Heart left ventricle (tissue), 16 donors: ENCODE measurements around the gene SNX24. TPM values are rescaled to one million over a fixed set of nuclear protein-coding genes. Genes with fewer than 3 reads are reported as not detected.
A peak's percentile ranks its signal among the peaks of the same experiment; 100 is the strongest.
"Not testable (repeated sequence)": the region's sequence is repeated elsewhere in the genome, so short reads cannot be mapped to it uniquely, and the experiment has no call there.

Experiments
- ATAC-seq, 4 donors: fragments of 200-7000 bp; cut with Tn5 transposase; one replicate each; pipeline ENCODE4 v1.9.1; 2020 to 2022; ENCODE audit warnings: moderate library complexity in 4 of 4, mild to moderate bottlenecking in 3 of 4, moderate number of reproducible peaks in 1 of 4
- DNase-seq, 5 donors: peaks; one replicate each; pipeline ENCODE4 v3.0.0-alpha.2; 2020
- H3K27ac ChIP-seq, 12 donors: fragments of 200-600 bp; sonication (generic) in 4 of 12; one replicate each; pipeline versions ENCODE4 v1.5.0 to v1.8.0; 2016 to 2022; ENCODE audit warnings: mild to moderate bottlenecking in 2 of 12
- H3K27me3 ChIP-seq, 9 donors: fragments of 200-600 bp; sonication (generic) in 2 of 9; one replicate each; pipeline versions ENCODE4 v1.5.1 to v1.8.0; 2016 to 2022; ENCODE audit warnings: mild to moderate bottlenecking in 3 of 9
- H3K36me3 ChIP-seq, 9 donors: fragments of 200-600 bp; sonication (generic) in 2 of 9; one replicate each; pipeline versions ENCODE4 v1.5.0 to v1.8.0; 2018 to 2022; ENCODE audit warnings: mild to moderate bottlenecking in 2 of 9
- H3K4me1 ChIP-seq, 12 donors: fragments of 200-600 bp; sonication (generic) in 4 of 12; one replicate each; pipeline versions ENCODE4 v1.5.0 to v1.8.0; 2016 to 2022; ENCODE audit warnings: mild to moderate bottlenecking in 3 of 12
- H3K4me3 ChIP-seq, 12 donors: fragments of 200-600 bp; sonication (generic) in 4 of 12; one replicate each; pipeline versions ENCODE4 v1.5.0 to v1.8.0; 2017 to 2022; ENCODE audit warnings: mild to moderate bottlenecking in 9 of 12, moderate library complexity in 4 of 12
- H3K9me3 ChIP-seq, 12 donors: fragments of 200-600 bp; sonication (generic) in 4 of 12; one replicate each; pipeline versions ENCODE4 v1.5.0 to v1.8.0; 2016 to 2022; ENCODE audit warnings: mild to moderate bottlenecking in 1 of 12
- CTCF ChIP-seq, 12 donors: fragments of 200-600 bp; sonication (generic) in 4 of 12; IDR thresholded peaks; one replicate each; pipeline versions ENCODE4 v1.5.0 to v1.8.0; 2018 to 2022; ENCODE audit warnings: antibody characterized with exemption in 12 of 12, mild to moderate bottlenecking in 5 of 12
- POLR2A ChIP-seq, 2 donors: fragments of 450-650 bp; IDR thresholded peaks; one replicate each; pipeline ENCODE4 v1.6.1; 2017; ENCODE audit warnings: antibody characterized with exemption in 2 of 2, mild to moderate bottlenecking in 2 of 2, moderate library complexity in 2 of 2
- WGBS, 4 donors: extraction: QIAGEN DNeasy Blood & Tissue Kit in 2 of 4; methylation state at CpG; one replicate each; pipeline versions ENCODE4 v1.1.5 to v1.1.7; 2013 to 2018; 5-methylcytosine and 5-hydroxymethylcytosine counted together
- intact Hi-C, 10 donors: fragments of 100-400 bp; cut with DNase I; formaldehyde crosslinking; loops; one replicate each; pipeline versions ENCODE4 v1.11.1 to v1.14.2; 2022
- polyA plus RNA-seq, 2 donors: library from polyadenylated mRNA; stranded (reverse); fragments of 200-250 nt; gene quantifications; one replicate each; pipeline ENCODE4 v1.2.3, GENCODE V29; 2013
- total RNA-seq, 9 donors: library from RNA; depleted of rRNA in 2 of 9; stranded (reverse); fragments of >200 nt in 2 of 9; fragmentation: NEBNext Ultra II Directional in 3 of 9; extraction: Animal tissue kit (Norgen Biotek cat#: 25700) in 3 of 9; gene quantifications; one replicate each; pipeline versions ENCODE4 v1.1.0 to v1.2.4, GENCODE V29; 2016 to 2023
- donor health status: ischemic (EF 13 %, LVEDD 7.1; RV severe dilation, severe dysfunction).
- donor health status: healthy with polysubstance abuse.
- donor health status: DM: no; HTN: yes; CAD: no.
- donor health status: DM: no; HTN: no; CAD: no.
- donor health status: ischemic (EF 25% LVEDD 6.9; RV normal size, moderate dysfunction).
- donor health status: ischemic (EF 25% LVEDD 5.7; RV mildly dilated, moderate dysfunction).
- donor health status: healthy.
- donor health status: DM: yes; HTN: yes; CAD: no.
- donor health status: ischemic (EF 35%, LVEDD 5.7; RV mildly dilated, moderate dysfunction).
- donor health status: nonischemic (EF 11% LVEDD 7.7; RV severe dilation, severe dysfunction).
- donor health status: DM: yes; HTN: yes; CAD: no.
- donor health status: PGD.
- donor health status: ischemic (EF 29% LVEDD 5.4; RV normal size, mild dysfunction).
- donor health status: nonischemic (EF 23%, LVEDD 6.1; RV moderate dilation, normal function).

SNX24 gene
- total and polyA plus RNA-seq, 11 donors = 10.0 to 21.2 (median 14.8) TPM

DNA sequence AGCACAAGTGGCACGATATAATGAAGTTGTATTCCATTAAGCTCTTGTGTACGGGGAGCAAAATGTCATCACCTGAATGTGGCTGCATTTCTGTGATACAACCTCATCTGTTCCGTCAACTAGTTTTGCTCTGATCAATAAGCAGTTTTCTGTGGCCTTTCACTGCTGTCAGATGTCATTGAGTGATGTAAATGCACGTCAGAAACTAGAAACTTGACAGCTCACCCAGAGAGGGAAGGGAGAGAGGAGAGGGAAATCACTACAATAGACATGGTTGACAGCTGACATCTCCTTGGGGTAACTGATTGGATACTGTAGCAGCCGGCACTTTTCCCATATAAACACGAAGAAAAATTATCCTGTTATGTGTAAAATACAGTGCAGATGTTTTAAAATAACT lies 62.7 kb downstream of the SNX24 start:
- Histone ChIP-seq H3K4me1 (peaks cover 0 to 20% (median 6%) of the 10 kb centered on the region in 12 donors), H3K36me3 (no peaks in the 10 kb centered on the region), H3K27me3 (no peaks in the 10 kb centered on the region), H3K27ac (no peak overlapping the region), H3K9me3 (no peaks in the 10 kb centered on the region), H3K4me3 (no peak overlapping the region)
- intact Hi-C loops = loop anchor here in 1 of 10 donors (10.0 kb wide), 1 partner anchor 437 kb away; no protein-coding TSS in a partner anchor
- 76 to 80% (median 78%) methylated on average over 6 of the region's 6 CpGs for WGBS, 4 donors
- DNase-seq (no peak), ATAC-seq (no peak)
- TF ChIP-seq POLR2A (IDR thresholded peaks at IDR 0.05) (no peak), CTCF (IDR thresholded peaks at IDR 0.05) (no peak)

DNA sequence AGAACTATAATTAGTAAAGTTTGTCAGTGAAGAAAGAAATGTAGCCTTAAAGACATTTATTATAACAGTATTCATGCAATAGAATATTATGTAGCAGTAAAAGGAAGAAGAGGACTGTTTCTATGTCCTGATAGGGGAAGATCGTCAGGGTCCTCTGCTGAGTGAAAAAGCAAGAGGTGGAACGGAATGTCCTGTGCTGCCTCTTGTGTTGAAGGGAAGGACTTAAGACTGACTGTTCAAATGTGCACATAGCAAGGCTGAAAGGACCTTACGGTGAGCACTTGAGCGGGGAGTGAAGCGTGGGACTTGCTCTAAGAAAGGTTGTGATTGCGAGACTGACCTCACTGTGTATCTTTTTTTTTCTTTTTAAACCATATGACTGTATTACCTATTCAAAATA lies 63.2 kb downstream of the SNX24 start:
- no peak overlapping the region for H3K27ac ChIP-seq
- TF ChIP-seq POLR2A (IDR thresholded peaks at IDR 0.05) (no peak), CTCF (IDR thresholded peaks at IDR 0.05) (peak in 1 of 12 donors; percentile 11)
- no peaks in the 10 kb centered on the region for H3K36me3 ChIP-seq
- peak in 1 of 4 donors; percentile 42 for ATAC-seq
- H3K4me3 ChIP-seq = no peak overlapping the region
- intact Hi-C loops = loop anchor here in 1 of 10 donors (10.0 kb wide), 1 partner anchor 436 kb away; no protein-coding TSS in a partner anchor
- DNase-seq = no peak
- H3K4me1 ChIP-seq = peaks cover 0 to 20% (median 6%) of the 10 kb centered on the region in 12 donors
- 87 to 90% (median 88%) methylated on average over 6 of the region's 6 CpGs for WGBS, 4 donors
- H3K9me3 ChIP-seq = no peaks in the 10 kb centered on the region
- no peaks in the 10 kb centered on the region for H3K27me3 ChIP-seq

DNA sequence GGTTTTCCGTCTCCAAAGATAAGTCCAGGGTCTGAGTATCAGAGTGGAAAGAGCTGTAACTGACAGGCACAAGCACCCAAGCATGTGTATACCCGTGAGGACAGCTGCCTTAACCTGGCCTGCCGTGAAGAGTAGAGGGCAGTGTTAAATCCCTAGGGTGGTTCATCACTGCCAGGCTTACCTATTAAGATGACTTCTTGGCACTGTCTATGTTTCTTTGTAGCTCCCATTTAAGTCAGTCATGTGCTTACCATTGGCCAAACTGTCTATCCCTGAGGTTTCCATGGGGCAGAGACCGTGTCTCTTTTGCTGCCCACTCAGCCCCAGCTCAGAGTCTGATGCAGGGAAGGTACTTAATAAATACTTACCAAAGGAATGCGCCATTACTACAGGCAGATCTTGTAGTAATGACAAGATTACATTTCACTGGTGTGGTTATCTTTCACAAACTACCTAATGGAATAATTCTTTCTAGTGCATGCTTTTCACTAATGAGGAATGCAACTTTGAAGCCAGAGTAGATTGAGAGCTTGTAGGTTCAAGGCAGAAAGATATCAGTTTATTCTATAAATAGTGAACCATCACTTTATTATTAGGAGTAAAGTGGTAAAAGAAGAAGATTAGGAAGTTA lies 64.2 kb downstream of the SNX24 start:
- TF ChIP-seq CTCF (IDR thresholded peaks at IDR 0.05) (no peak), POLR2A (IDR thresholded peaks at IDR 0.05) (no peak)
- H3K4me1 ChIP-seq = peaks cover 0 to 20% (median 6%) of the 10 kb centered on the region in 12 donors
- ATAC-seq = peak in 2 of 4 donors; percentile 16 to 34
- WGBS, 4 donors = 57 to 69% (median 62%) methylated on average over 5 of the region's 5 CpGs
- H3K27ac ChIP-seq = no peak overlapping the region
- intact Hi-C loops = loop anchor here in 1 of 10 donors (10.0 kb wide), 1 partner anchor 435 kb away; no protein-coding TSS in a partner anchor
- no peak overlapping the region for H3K4me3 ChIP-seq
- no peaks in the 10 kb centered on the region for H3K36me3 ChIP-seq
- no peak for DNase-seq
- H3K9me3 ChIP-seq = no peaks in the 10 kb centered on the region
- no peaks in the 10 kb centered on the region for H3K27me3 ChIP-seq

- DNase-seq, H3K36me3 ChIP-seq, H3K4me1 ChIP-seq, ATAC-seq, H3K4me3 ChIP-seq, H3K27ac ChIP-seq, H3K27me3 ChIP-seq, H3K9me3 ChIP-seq, intact Hi-C loops: not testable (repeated sequence)
- 97 to 100% (median 98%) methylated on average over 1 to 20 of the region's 20 CpGs; no CpG with 5 or more reads in 1 of the 4 donors for WGBS, 4 donors
These were observed 68.0 kb downstream of the SNX24 start for GRCh38 chr5:122913436-122913835.
